ENCODE results near the gene LRRC8D.

Gene LRRC8D

DNA sequence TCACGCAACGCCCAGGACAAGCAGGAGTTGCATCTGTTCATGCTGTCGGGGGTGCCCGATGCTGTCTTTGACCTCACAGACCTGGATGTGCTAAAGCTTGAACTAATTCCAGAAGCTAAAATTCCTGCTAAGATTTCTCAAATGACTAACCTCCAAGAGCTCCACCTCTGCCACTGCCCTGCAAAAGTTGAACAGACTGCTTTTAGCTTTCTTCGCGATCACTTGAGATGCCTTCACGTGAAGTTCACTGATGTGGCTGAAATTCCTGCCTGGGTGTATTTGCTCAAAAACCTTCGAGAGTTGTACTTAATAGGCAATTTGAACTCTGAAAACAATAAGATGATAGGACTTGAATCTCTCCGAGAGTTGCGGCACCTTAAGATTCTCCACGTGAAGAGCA is 113.6 kb downstream of the LRRC8D start:
- DNase-seq (ENCODE audit: low read depth): no peak
- TF ChIP-seq, protein P1, sequence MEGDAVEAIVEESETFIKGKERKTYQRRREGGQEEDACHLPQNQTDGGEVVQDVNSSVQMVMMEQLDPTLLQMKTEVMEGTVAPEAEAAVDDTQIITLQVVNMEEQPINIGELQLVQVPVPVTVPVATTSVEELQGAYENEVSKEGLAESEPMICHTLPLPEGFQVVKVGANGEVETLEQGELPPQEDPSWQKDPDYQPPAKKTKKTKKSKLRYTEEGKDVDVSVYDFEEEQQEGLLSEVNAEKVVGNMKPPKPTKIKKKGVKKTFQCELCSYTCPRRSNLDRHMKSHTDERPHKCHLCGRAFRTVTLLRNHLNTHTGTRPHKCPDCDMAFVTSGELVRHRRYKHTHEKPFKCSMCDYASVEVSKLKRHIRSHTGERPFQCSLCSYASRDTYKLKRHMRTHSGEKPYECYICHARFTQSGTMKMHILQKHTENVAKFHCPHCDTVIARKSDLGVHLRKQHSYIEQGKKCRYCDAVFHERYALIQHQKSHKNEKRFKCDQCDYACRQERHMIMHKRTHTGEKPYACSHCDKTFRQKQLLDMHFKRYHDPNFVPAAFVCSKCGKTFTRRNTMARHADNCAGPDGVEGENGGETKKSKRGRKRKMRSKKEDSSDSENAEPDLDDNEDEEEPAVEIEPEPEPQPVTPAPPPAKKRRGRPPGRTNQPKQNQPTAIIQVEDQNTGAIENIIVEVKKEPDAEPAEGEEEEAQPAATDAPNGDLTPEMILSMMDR (IDR thresholded peaks at IDR 0.05; ENCODE audit: low read depth, low read length, missing control alignments): no peak
- no peak overlapping the region for H3K4me3 ChIP-seq (ENCODE audit: low read depth, low read length)

- TF ChIP-seq, protein P1 (IDR thresholded peaks at IDR 0.05; ENCODE audit: low read depth, low read length, missing control alignments): no peak
- H3K4me3 ChIP-seq (ENCODE audit: low read depth, low read length): no peak overlapping the region
- no peak for DNase-seq (ENCODE audit: low read depth)
Observed at GRCh38 chr1:89935235-89935634, 114.4 kb downstream of the LRRC8D start.

DNA sequence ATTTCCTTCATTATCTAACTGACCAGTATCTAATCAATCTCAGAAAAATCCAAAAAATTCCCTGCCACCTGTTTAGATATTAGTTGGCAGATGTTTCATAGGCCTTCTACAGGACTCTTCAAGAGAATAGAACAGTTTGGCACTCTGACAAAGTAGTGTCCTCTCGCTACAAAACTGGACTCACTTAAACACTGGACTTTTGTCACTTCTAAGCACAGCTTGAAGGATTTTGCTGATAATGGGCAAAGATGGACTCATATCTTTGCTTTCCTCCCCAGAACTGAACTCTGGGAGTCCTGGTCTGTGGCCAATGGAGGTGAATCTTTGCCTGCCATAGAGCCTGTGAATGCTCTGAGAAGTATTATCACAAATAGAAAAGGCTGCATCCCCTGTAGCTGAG is 115.9 kb downstream of the LRRC8D start:
- DNase-seq (ENCODE audit: low read depth): no peak
- TF ChIP-seq, protein P1 (IDR thresholded peaks at IDR 0.05; ENCODE audit: low read depth, low read length, missing control alignments): no peak
- H3K4me3 ChIP-seq (ENCODE audit: low read depth, low read length): no peak overlapping the region

DNA sequence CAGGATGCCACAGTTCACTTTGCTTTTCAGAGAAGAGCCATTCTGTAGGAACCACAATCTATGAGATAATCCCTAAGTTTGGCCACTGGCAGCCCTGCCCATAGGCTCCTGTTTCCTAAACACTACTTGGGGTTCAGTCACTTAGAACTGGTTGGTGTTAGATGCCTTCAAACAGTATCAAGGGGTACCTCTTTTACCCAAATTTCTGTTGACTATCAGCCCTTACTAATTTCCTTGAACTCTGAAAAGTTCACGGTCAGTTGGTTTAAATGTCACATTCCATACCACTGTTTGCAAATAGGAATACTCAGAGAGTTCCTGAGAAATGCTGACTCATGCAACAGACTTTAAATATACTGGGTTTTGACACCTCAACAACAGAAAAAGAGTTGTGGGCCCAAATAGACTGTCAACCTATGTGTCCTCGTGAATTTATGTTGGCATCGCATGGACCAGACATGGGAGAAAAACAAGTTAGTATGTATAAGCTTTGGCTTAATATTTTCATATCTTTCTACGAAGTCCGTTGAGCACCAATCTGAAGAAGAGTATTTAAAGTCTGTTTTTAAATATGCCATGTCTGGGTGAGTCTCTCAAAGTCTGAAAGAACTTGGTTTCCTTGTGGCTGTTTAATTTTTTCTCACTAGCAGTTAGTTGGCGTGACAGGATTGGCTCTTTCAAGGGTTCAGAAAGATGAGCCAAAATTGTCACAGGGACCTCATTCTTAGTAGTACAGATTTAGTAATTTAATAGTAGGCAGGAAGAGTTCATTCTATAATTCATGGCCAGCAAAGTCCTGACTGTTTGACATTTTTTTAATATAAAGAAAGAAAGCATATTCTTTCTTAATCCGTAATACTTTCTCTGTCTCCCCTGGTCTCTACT is 117.6 kb downstream of the LRRC8D start:
- TF ChIP-seq, protein P1 (IDR thresholded peaks at IDR 0.05; ENCODE audit: low read depth, low read length, missing control alignments): no peak
- no peak overlapping the region for H3K4me3 ChIP-seq (ENCODE audit: low read depth, low read length)
- no peak for DNase-seq (ENCODE audit: low read depth)

DNA sequence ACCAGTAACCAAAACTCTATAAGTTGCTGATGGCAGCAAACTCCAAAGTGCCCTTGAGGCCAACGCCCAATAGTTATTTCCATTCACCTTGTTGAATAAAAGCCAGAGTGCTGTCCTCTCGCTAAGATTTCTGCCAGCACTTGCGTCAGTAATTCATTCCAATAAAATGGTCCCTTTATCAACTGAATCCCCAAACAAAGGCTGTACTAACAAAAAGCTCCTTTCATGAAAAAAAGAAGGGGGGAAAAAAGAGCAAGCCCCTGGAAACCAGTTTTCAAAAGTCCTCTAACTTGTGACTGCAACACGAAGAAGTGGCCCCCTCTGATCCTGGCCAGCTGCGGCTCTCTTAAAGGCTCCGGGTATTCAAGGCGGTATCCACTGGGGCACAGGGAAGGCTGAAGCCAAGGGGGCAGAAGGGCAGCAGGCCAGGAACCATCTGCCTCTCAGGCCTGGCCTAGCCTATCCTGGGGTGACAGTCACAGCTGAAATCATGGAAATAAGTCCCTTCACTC is 118.3 kb downstream of the LRRC8D start:
- no peak for DNase-seq (ENCODE audit: low read depth)
- TF ChIP-seq, protein P1 (IDR thresholded peaks at IDR 0.05; ENCODE audit: low read depth, low read length, missing control alignments): no peak
- no peak overlapping the region for H3K4me3 ChIP-seq (ENCODE audit: low read depth, low read length)

- H3K4me3 ChIP-seq (ENCODE audit: low read depth, low read length): no peak overlapping the region
- no peak for DNase-seq (ENCODE audit: low read depth)
- TF ChIP-seq, protein P1 (IDR thresholded peaks at IDR 0.05; ENCODE audit: low read depth, low read length, missing control alignments): no peak
Observed at GRCh38 chr1:89939693-89940438, 119.0 kb downstream of the LRRC8D start.
